H1 (cell line): ENCODE measurements around the gene MYO5B. TPM values are rescaled to one million over a fixed set of nuclear protein-coding genes. Genes with fewer than 3 reads are reported as not detected.

ENCODE experiments used
- CTBP2 ChIP-seq: IDR thresholded peaks from 2 replicates; pipeline ENCODE4 v1.7.0; 2011; ENCODE audit warnings: borderline replicate concordance, mild to moderate bottlenecking, moderate library complexity, mixed read lengths, low read length; ENCODE audit not compliant: insufficient read depth, insufficient read length
- E2F6 ChIP-seq: IDR thresholded peaks from 2 replicates; pipeline ENCODE4 v1.6.1; 2012; ENCODE audit warnings: inconsistent platforms
- EZH2 ChIP-seq: fragments of 200-600 bp; sonication (generic); IDR thresholded peaks from 2 replicates; pipeline ENCODE4 v1.7.1; 2012; ENCODE audit warnings: low read depth, mild to moderate bottlenecking, moderate library complexity, low read length, inconsistent platforms; ENCODE audit not compliant: severe bottlenecking
- JUND ChIP-seq: IDR thresholded peaks from 2 replicates; pipeline ENCODE4 v1.6.1; 2011; ENCODE audit warnings: mild to moderate bottlenecking, improper control_type of control experiment, low read length
- KDM5A ChIP-seq: fragments of 200-600 bp; IDR thresholded peaks from 2 replicates; pipeline ENCODE4 v1.7.1; 2012; ENCODE audit warnings: mild to moderate bottlenecking, low read length, inconsistent platforms, mixed read lengths
- SIRT6 ChIP-seq: IDR thresholded peaks from one replicate; pipeline ENCODE4 v1.7.1; 2012; ENCODE audit warnings: low read length, inconsistent platforms
- TAF1 ChIP-seq: IDR thresholded peaks from 2 replicates; pipeline ENCODE4 v1.6.1; 2011; ENCODE audit warnings: mild to moderate bottlenecking, low read depth, low read length
- polyA plus RNA-seq, 7 experiments: library from polyadenylated mRNA; depleted of rRNA in 3 of 7; stranded (reverse) in 5 of 7; unstranded in 2 of 7; fragments of >200 nt in 5 of 7; fragments of 200-250 nt in 2 of 7; gene quantifications; 1 replicate in 5 of 7; 2 replicates in 1 of 7; 4 replicates in 1 of 7; pipeline versions ENCODE4 v1.2.1 to v1.2.3, GENCODE V29; 2011 to 2013; ENCODE audit warnings: missing spikeins in 2 of 7, mixed read lengths in 2 of 7
- total RNA-seq: library from RNA; stranded (reverse); fragmentation: NEBNext Ultra II Directional; extraction: Animal tissue kit (Norgen Biotek cat#: 25700); gene quantifications from 2 replicates; pipeline ENCODE4 v1.2.1, GENCODE V29; 2021

Gene MYO5B
- total and polyA plus RNA-seq, 2 of the 8 experiments (the other 6 are each of a cell fraction or from before 2014, with no cell fraction given), result 6.4 to 7.7 TPM

- TF ChIP-seq KDM5A (no peak), E2F6 (no peak), SIRT6 (no peak), JUND (no peak), TAF1 (no peak), CTBP2 (no peak), EZH2 (no peak)
Observed at GRCh38 chr18:50038448-50038847, 156.5 kb downstream of the MYO5B start (continued).
